H1 (cell line): ENCODE measurements around the gene PDE4B.
"Not testable (repeated sequence)": the region's sequence is repeated elsewhere in the genome, so short reads cannot be mapped to it uniquely, and the experiment has no call there.

Experiments
- ASH2L ChIP-seq: fragments of 200-600, 300-600 bp; sonication (generic); IDR thresholded peaks from one replicate; pipeline ENCODE4 v1.7.1; 2017; ENCODE audit warnings: low read length
- BRCA1 ChIP-seq: IDR thresholded peaks from 2 replicates; pipeline ENCODE4 v1.6.1; 2012; ENCODE audit warnings: low read depth, low read length, improper control_type of control experiment
- CBX8 ChIP-seq: fragments of 300-800, 300-1000 bp; sonication (generic); IDR thresholded peaks from 2 replicates; pipeline ENCODE4 v1.7.1; 2016; ENCODE audit warnings: low read depth, low read length, borderline replicate concordance
- CTCF ChIP-seq, 3 experiments: IDR thresholded peaks; 1 replicate in 2 of 3; 2 replicates in 1 of 3; pipeline versions ENCODE4 v1.5.1 to v1.6.1; 2011; ENCODE audit warnings: low read length in 3 of 3, mild to moderate bottlenecking in 3 of 3, inconsistent platforms in 2 of 3, low read depth in 1 of 3, moderate library complexity in 1 of 3; ENCODE audit not compliant: insufficient read depth in 1 of 3; ENCODE audit errors: control extremely low read depth in 1 of 3
- EP300 ChIP-seq, 2 experiments: IDR thresholded peaks; 1 replicate in 1 of 2; 2 replicates in 1 of 2; pipeline ENCODE4 v1.6.1; 2011 to 2012; ENCODE audit warnings: low read depth in 2 of 2, low read length in 2 of 2, mild to moderate bottlenecking in 2 of 2, borderline replicate concordance in 1 of 2, inconsistent platforms in 1 of 2, moderate library complexity in 1 of 2
- EZH2 ChIP-seq: fragments of 200-600 bp; sonication (generic); IDR thresholded peaks from 2 replicates; pipeline ENCODE4 v1.7.1; 2012; ENCODE audit warnings: low read depth, mild to moderate bottlenecking, moderate library complexity, low read length, inconsistent platforms; ENCODE audit not compliant: severe bottlenecking
- MAFK ChIP-seq: IDR thresholded peaks from 2 replicates; pipeline ENCODE4 v1.6.1; 2012; ENCODE audit warnings: low read depth, mild to moderate bottlenecking, improper control_type of control experiment, low read length
- POLR2A ChIP-seq, 2 experiments: IDR thresholded peaks; 1 replicate in 1 of 2; 2 replicates in 1 of 2; pipeline ENCODE4 v1.6.1; 2011; ENCODE audit warnings: low read depth in 2 of 2, low read length in 2 of 2, mild to moderate bottlenecking in 2 of 2; ENCODE audit errors: control extremely low read depth in 1 of 2
- POLR2AphosphoS5 ChIP-seq: IDR thresholded peaks from 2 replicates; pipeline ENCODE4 v1.6.1; 2011; ENCODE audit warnings: low read depth, low read length
- RFX5 ChIP-seq: IDR thresholded peaks from 2 replicates; pipeline ENCODE4 v1.6.1; 2011; ENCODE audit warnings: low read depth, low read length, improper control_type of control experiment, borderline replicate concordance
- SRF ChIP-seq: IDR thresholded peaks from 2 replicates; pipeline ENCODE4 v1.6.1; 2011; ENCODE audit warnings: mild to moderate bottlenecking, low read depth, low read length, moderate library complexity
- TAF1 ChIP-seq: IDR thresholded peaks from 2 replicates; pipeline ENCODE4 v1.6.1; 2011; ENCODE audit warnings: mild to moderate bottlenecking, low read depth, low read length
- TCF12 ChIP-seq: IDR thresholded peaks from 2 replicates; pipeline ENCODE4 v1.6.1; 2011; ENCODE audit warnings: low read depth, mild to moderate bottlenecking, low read length
- TF ChIP-seq, protein P1 (sequence below): IDR thresholded peaks from 2 replicates; pipeline ENCODE4 v1.6.1; 2012; ENCODE audit warnings: inconsistent platforms

- TF ChIP-seq BRCA1; CTCF (IDR thresholded peaks at IDR 0.05; ENCODE audit: control extremely low read depth in 1 of 3, insufficient read depth in 1 of 3, low read depth in 1 of 3, low read length in 3 of 3); POLR2A (IDR thresholded peaks at IDR 0.05; ENCODE audit: control extremely low read depth in 1 of 2, low read depth in 2 of 2, low read length in 2 of 2); TAF1; TCF12; SRF; ASH2L; POLR2AphosphoS5; CBX8; EP300 (IDR thresholded peaks at IDR 0.05; ENCODE audit: borderline replicate concordance in 1 of 2, low read depth in 2 of 2, low read length in 2 of 2); EZH2; RFX5; MAFK: not testable (repeated sequence)
- TF ChIP-seq, protein P1, sequence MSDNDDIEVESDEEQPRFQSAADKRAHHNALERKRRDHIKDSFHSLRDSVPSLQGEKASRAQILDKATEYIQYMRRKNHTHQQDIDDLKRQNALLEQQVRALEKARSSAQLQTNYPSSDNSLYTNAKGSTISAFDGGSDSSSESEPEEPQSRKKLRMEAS: not testable (repeated sequence)
Observed at GRCh38 chr1:66420171-66420570, 627.5 kb downstream of the PDE4B start.
